Spleen (tissue), 11 donors: ENCODE results near the gene NR1H3. TPM values are rescaled to one million over a fixed set of nuclear protein-coding genes. Genes with fewer than 3 reads are reported as not detected.

ENCODE experiments used
- DNase-seq: peaks from one replicate; pipeline ENCODE4 v3.0.0-alpha.2; 2020
- H3K27ac ChIP-seq, 8 donors: fragments of 200-600 bp; sonication (generic) in 7 of 8; 1 replicate in 4 of 8; 2 replicates in 4 of 8; pipeline versions ENCODE4 v1.5.0 to v1.8.0; 2016 to 2021; ENCODE audit warnings: inconsistent platforms in 4 of 8, mild to moderate bottlenecking in 4 of 8, moderate library complexity in 1 of 8
- H3K27me3 ChIP-seq, 7 donors: fragments of 200-600 bp; sonication (generic) in 6 of 7; replicated peaks in 1 of 7; 1 replicate in 4 of 7; 2 replicates in 3 of 7; pipeline versions ENCODE4 v1.5.0 to v1.8.0; 2016 to 2021; ENCODE audit warnings: inconsistent platforms in 3 of 7, mild to moderate bottlenecking in 1 of 7
- H3K36me3 ChIP-seq, 6 donors: fragments of 200-600 bp; sonication (generic) in 5 of 6; 1 replicate in 4 of 6; 2 replicates in 2 of 6; pipeline versions ENCODE4 v1.5.0 to v1.8.0; 2016 to 2021; ENCODE audit warnings: inconsistent platforms in 2 of 6
- H3K4me1 ChIP-seq, 6 donors: fragments of 200-600 bp; sonication (generic) in 5 of 6; 1 replicate in 3 of 6; 2 replicates in 3 of 6; pipeline versions ENCODE4 v1.5.0 to v1.8.0; 2016 to 2021; ENCODE audit warnings: inconsistent platforms in 3 of 6
- H3K4me3 ChIP-seq, 8 donors: fragments of 200-600 bp; sonication (generic) in 7 of 8; 1 replicate in 4 of 8; 2 replicates in 4 of 8; pipeline versions ENCODE4 v1.5.0 to v1.8.0; 2016 to 2021; ENCODE audit warnings: inconsistent platforms in 4 of 8, mild to moderate bottlenecking in 4 of 8, moderate library complexity in 2 of 8
- H3K9me3 ChIP-seq, 8 donors: fragments of 200-600 bp; sonication (generic) in 7 of 8; 1 replicate in 4 of 8; 2 replicates in 4 of 8; pipeline versions ENCODE4 v1.5.0 to v1.8.0; 2016 to 2021; ENCODE audit warnings: inconsistent platforms in 4 of 8
- CTCF ChIP-seq, 11 experiments: fragments of 200-600 bp in 7 of 11; fragments of 450-650 bp in 4 of 11; sonication (generic) in 4 of 11; IDR thresholded peaks in 8 of 11; conservative IDR thresholded peaks in 3 of 11; 1 replicate in 7 of 11; 2 replicates in 4 of 11; pipeline versions ENCODE4 v1.4.0 to v1.8.0; 2016 to 2021; ENCODE audit warnings: antibody characterized with exemption in 11 of 11, inconsistent platforms in 4 of 11, mild to moderate bottlenecking in 1 of 11
- POLR2A ChIP-seq, 3 donors: fragments of 450-650 bp; IDR thresholded peaks; one replicate each; pipeline ENCODE4 v1.5.1; 2017; ENCODE audit warnings: antibody characterized with exemption in 3 of 3, mild to moderate bottlenecking in 1 of 3
- POLR2AphosphoS5 ChIP-seq, 3 donors: sonication (generic); formaldehyde crosslinking; IDR thresholded peaks; one replicate each; pipeline ENCODE4 v1.5.1; 2017; ENCODE audit warnings: antibody characterized with exemption in 3 of 3
- WGBS, 5 donors: extraction: QIAGEN DNeasy Blood & Tissue Kit in 3 of 5; methylation state at CpG; one replicate each; pipeline versions ENCODE4 v1.1.5 to v1.1.7; 2013 to 2018; 5-methylcytosine and 5-hydroxymethylcytosine counted together
- intact Hi-C: fragments of 100-400 bp; cut with DNase I; formaldehyde crosslinking; loops from one replicate; pipeline ENCODE4 v1.15.0; 2023; ENCODE audit warnings: low total_unique reads
- polyA plus RNA-seq, 3 donors: library from polyadenylated mRNA; stranded (reverse); fragments of 200-250 nt; gene quantifications; one replicate each; pipeline ENCODE4 v1.2.1, GENCODE V29; 2013
- total RNA-seq, 7 donors: library from RNA; depleted of rRNA in 3 of 7; stranded (reverse); fragments of >200 nt in 3 of 7; fragmentation: NEBNext Ultra II Directional in 4 of 7; extraction: Animal tissue kit (Norgen Biotek cat#: 25700) in 4 of 7; gene quantifications; one replicate each; pipeline versions ENCODE4 v1.1.0 to v1.2.1, GENCODE V29; 2016 to 2021
- donor health status: healthy with polysubstance abuse.
- donor health status: DM: no; HTN: no; CAD: no; lungs with moderate emphysema.
- donor health status: DM: no; HTN: no; CAD: no.
- donor health status: Bipolar disorder and iron deficiency.
- donor health status: healthy.
- donor health status: DM: no; HTN: no; CAD: no.
- donor health status: DM: yes; HTN: yes; CAD: no.

The NR1H3 gene
- total and polyA plus RNA-seq, 10 donors = 59.1 to 227 (median 123) TPM

GRCh38 chr11:47248304-47248663, 9.5 kb upstream of the NR1H3 start:
- Histone ChIP-seq H3K27me3 (no peaks in the 10 kb centered on the region), H3K4me1 (peaks cover 17 to 46% (median 30%) of the 10 kb centered on the region in 6 donors), H3K4me3 (peak overlapping the region; percentile 68 to 96 (median 89)), H3K27ac (peak overlapping the region; percentile 87 to 95 (median 92)), H3K9me3 (no peaks in the 10 kb centered on the region), H3K36me3 (peaks cover 0 to 43% (median 22%) of the 10 kb centered on the region in 6 donors)
- 0 to 1% (median 0%) methylated on average over 7 of the region's 7 CpGs for WGBS, 5 donors
- intact Hi-C loops = no loop called here
- no peak for DNase-seq
- TF ChIP-seq POLR2AphosphoS5 (IDR thresholded peaks at IDR 0.05) = no peak
- TF ChIP-seq POLR2A (IDR thresholded peaks at IDR 0.05) = no peak
- no peak for TF ChIP-seq CTCF (IDR thresholded peaks at IDR 0.05 in 8 of 11, conservative IDR thresholded peaks at IDR 0.05 in 3 of 11)

- Histone ChIP-seq H3K4me1 (peaks cover 17 to 51% (median 32%) of the 10 kb centered on the region in 6 donors), H3K27ac (peak within 1 kb of the TSS; percentile 87 to 95 (median 92)), H3K9me3 (no peaks in the 10 kb centered on the region), H3K27me3 (no peaks in the 10 kb centered on the region), H3K36me3 (peaks cover 0 to 38% (median 19%) of the 10 kb centered on the region in 6 donors), H3K4me3 (peak within 1 kb of the TSS; percentile 68 to 96 (median 89))
- intact Hi-C loops = no loop called here
- peak in 1 of 3 donors; percentile 80 for TF ChIP-seq POLR2A (IDR thresholded peaks at IDR 0.05)
- peak; percentile 89 to 93 (median 89) for TF ChIP-seq POLR2AphosphoS5 (IDR thresholded peaks at IDR 0.05)
- peak in 8 of 11 experiments; percentile 4 to 44 (median 34) for TF ChIP-seq CTCF (IDR thresholded peaks at IDR 0.05 in 8 of 11, conservative IDR thresholded peaks at IDR 0.05 in 3 of 11)
- 0 to 1% (median 1%) methylated on average over 39 to 45 of the region's 45 CpGs for WGBS, 5 donors
- peak; percentile 97 for DNase-seq
Observed at GRCh38 chr11:47248664-47249377, 9.0 kb upstream of the NR1H3 start, which contains the start of gene ACP2. Gene ACP2, minus strand, starts transcription at chr11:47248814. Its CDS starts 25 bp downstream, at chr11:47248789.

GRCh38 chr11:47249378-47249715, 8.4 kb upstream of the NR1H3 start:
- no peak for DNase-seq
- H3K4me1 ChIP-seq = peaks cover 17 to 57% (median 37%) of the 10 kb centered on the region in 6 donors
- peak overlapping the region; percentile 87 to 95 (median 92) for H3K27ac ChIP-seq
- no peaks in the 10 kb centered on the region for H3K27me3 ChIP-seq
- WGBS, 5 donors = 61 to 83% (median 74%) methylated on average over 2 to 3 of the region's 3 CpGs
- H3K9me3 ChIP-seq = no peaks in the 10 kb centered on the region
- H3K4me3 ChIP-seq = peak overlapping the region; percentile 68 to 96 (median 89)
- intact Hi-C loops = no loop called here
- TF ChIP-seq CTCF (IDR thresholded peaks at IDR 0.05 in 8 of 11, conservative IDR thresholded peaks at IDR 0.05 in 3 of 11) (no peak), POLR2AphosphoS5 (IDR thresholded peaks at IDR 0.05) (no peak), POLR2A (IDR thresholded peaks at IDR 0.05) (no peak)
- H3K36me3 ChIP-seq = peaks cover 0 to 32% (median 16%) of the 10 kb centered on the region in 6 donors

- H3K27me3 ChIP-seq = no peaks in the 10 kb centered on the region
- H3K27ac ChIP-seq = no peak overlapping the region
- H3K4me3 ChIP-seq = no peak overlapping the region
- 75 to 89% (median 83%) methylated on average over 3 of the region's 3 CpGs for WGBS, 5 donors
- H3K4me1 ChIP-seq = peaks cover 24 to 60% (median 46%) of the 10 kb centered on the region in 6 donors
- no peak for TF ChIP-seq CTCF (IDR thresholded peaks at IDR 0.05 in 8 of 11, conservative IDR thresholded peaks at IDR 0.05 in 3 of 11)
- no peak for TF ChIP-seq POLR2A (IDR thresholded peaks at IDR 0.05)
- no peak for TF ChIP-seq POLR2AphosphoS5 (IDR thresholded peaks at IDR 0.05)
- DNase-seq = no peak
- intact Hi-C loops = no loop called here
- H3K36me3 ChIP-seq = peaks cover 0 to 8% (median 0%) of the 10 kb centered on the region in 6 donors
- H3K9me3 ChIP-seq = no peaks in the 10 kb centered on the region
Observed at GRCh38 chr11:47251751-47252150, 6.0 kb upstream of the NR1H3 start.
